Neural cell (in vitro differentiated cells): ENCODE results near the gene MSI2. TPM values are rescaled to one million over a fixed set of nuclear protein-coding genes. Genes with fewer than 3 reads are reported as not detected.

Experiments used
- H2AFZ ChIP-seq: fragments of 200-600, 300-800 bp; sonication (generic), shearing (Covaris generic); 2 replicates; pipeline ENCODE4 v1.6.0; 2014; ENCODE audit warnings: low read depth, mild to moderate bottlenecking, antibody characterized with exemption, low read length, moderate library complexity
- H3F3A ChIP-seq: fragments of 200-600 bp; shearing (Covaris generic); 2 replicates; pipeline ENCODE4 v1.6.1; 2016; ENCODE audit warnings: mild to moderate bottlenecking, moderate library complexity, mixed read lengths, antibody characterized with exemption, low read length; ENCODE audit not compliant: insufficient read depth, poor library complexity, severe bottlenecking
- H3K27ac ChIP-seq: fragments of 200-600, 300-800 bp; sonication (generic), shearing (Covaris generic); 2 replicates; pipeline ENCODE4 v1.5.1; 2014; ENCODE audit warnings: mild to moderate bottlenecking, low read length, moderate library complexity
- H3K27me3 ChIP-seq: fragments of 300-800, 200-600 bp; sonication (generic), shearing (Covaris generic); 2 replicates; pipeline ENCODE4 v1.6.0; 2014; ENCODE audit warnings: mild to moderate bottlenecking, low read depth, low read length, moderate library complexity; ENCODE audit not compliant: insufficient read depth
- H3K36me3 ChIP-seq: fragments of 300-800, 200-600 bp; sonication (generic), shearing (Covaris generic); 2 replicates; pipeline ENCODE4 v1.5.1; 2014; ENCODE audit warnings: mild to moderate bottlenecking, antibody characterized with exemption, low read length, moderate library complexity; ENCODE audit not compliant: insufficient read depth
- H3K4me2 ChIP-seq: fragments of 300-800, 200-600 bp; sonication (generic), shearing (Covaris generic); 2 replicates; pipeline ENCODE4 v1.6.0; 2014; ENCODE audit warnings: mild to moderate bottlenecking, low read length
- H3K4me3 ChIP-seq: fragments of 300-800, 200-600 bp; sonication (generic), shearing (Covaris generic); 2 replicates; pipeline ENCODE4 v1.5.1; 2014; ENCODE audit warnings: mild to moderate bottlenecking, low read length, moderate library complexity
- H3K79me2 ChIP-seq: fragments of 200-600 bp; shearing (Covaris generic); replicated peaks from 2 replicates; pipeline ENCODE4 v1.6.0; 2014; ENCODE audit warnings: mild to moderate bottlenecking, low read length, moderate library complexity; ENCODE audit not compliant: insufficient read depth
- H3K9ac ChIP-seq: fragments of 300-800, 200-600 bp; sonication (generic), shearing (Covaris generic); 2 replicates; pipeline ENCODE4 v1.6.1; 2016; ENCODE audit warnings: mild to moderate bottlenecking, low read length, mixed read lengths
- H3K9me2 ChIP-seq: fragments of 200-600 bp; shearing (Covaris generic); 2 replicates; pipeline ENCODE4 v1.6.1; 2016; ENCODE audit warnings: mild to moderate bottlenecking, low read length, mixed read lengths; ENCODE audit not compliant: insufficient read depth
- H3K9me3 ChIP-seq: fragments of 200-600, 300-800 bp; sonication (generic), shearing (Covaris generic); 2 replicates; pipeline ENCODE4 v1.6.1; 2016; ENCODE audit warnings: mild to moderate bottlenecking, mixed run types, low read length, moderate library complexity, mixed read lengths
- H4K20me1 ChIP-seq: fragments of 200-600 bp; shearing (Covaris generic); 2 replicates; pipeline ENCODE4 v1.6.1; 2016; ENCODE audit warnings: mild to moderate bottlenecking, mixed run types; ENCODE audit not compliant: insufficient read depth
- CTCF ChIP-seq: fragments of 450-650 bp; IDR thresholded peaks from 2 replicates; pipeline ENCODE4 v1.5.1; 2014; ENCODE audit warnings: antibody characterized with exemption, mild to moderate bottlenecking, moderate library complexity; ENCODE audit not compliant: poor library complexity, severe bottlenecking
- EP300 ChIP-seq: fragments of 450-650 bp; conservative IDR thresholded peaks from 2 replicates; pipeline ENCODE4 v1.6.1; 2014; ENCODE audit warnings: antibody characterized with exemption, mild to moderate bottlenecking, moderate library complexity; ENCODE audit not compliant: poor library complexity, severe bottlenecking
- EZH2 ChIP-seq: fragments of 200-600, 300-800 bp; shearing (Covaris generic), sonication (generic); IDR thresholded peaks from 2 replicates; pipeline ENCODE4 v1.6.1; 2014; ENCODE audit warnings: antibody characterized with exemption, low read length, borderline replicate concordance, mild to moderate bottlenecking; ENCODE audit not compliant: insufficient read depth, poor library complexity, severe bottlenecking
- MXI1 ChIP-seq: fragments of 450-650 bp; conservative IDR thresholded peaks from 2 replicates; pipeline ENCODE4 v1.6.1; 2014; ENCODE audit warnings: antibody characterized with exemption, mild to moderate bottlenecking; ENCODE audit not compliant: poor library complexity, severe bottlenecking
- POLR2AphosphoS5 ChIP-seq: IDR thresholded peaks from 2 replicates; pipeline ENCODE4 v1.6.1; 2012
- RAD21 ChIP-seq: fragments of 450-650 bp; conservative IDR thresholded peaks from 2 replicates; pipeline ENCODE4 v1.6.1; 2014; ENCODE audit warnings: antibody characterized with exemption, mild to moderate bottlenecking, moderate library complexity
- SMC3 ChIP-seq: fragments of 450-650 bp; conservative IDR thresholded peaks from 2 replicates; pipeline ENCODE4 v1.6.1; 2014; ENCODE audit warnings: antibody characterized with exemption, mild to moderate bottlenecking, moderate library complexity; ENCODE audit not compliant: poor library complexity
- TAF1 ChIP-seq: IDR thresholded peaks from 2 replicates; pipeline ENCODE4 v1.6.1; 2012; ENCODE audit warnings: low read depth
- polyA plus RNA-seq: library from polyadenylated mRNA; depleted of rRNA; stranded (reverse); fragments of >200 nt; gene quantifications from 2 replicates; pipeline ENCODE4 v1.2.3, GENCODE V29; 2014
- TF ChIP-seq, protein P1 (sequence below): IDR thresholded peaks from 2 replicates; pipeline ENCODE4 v1.6.1; 2012; ENCODE audit warnings: borderline replicate concordance

MSI2 gene
- polyA plus RNA-seq, 1 donor from 2014 or later, result 61.4 TPM

GRCh38 chr17:57608369-57609124 lies 352.2 kb downstream of the MSI2 start:
- Histone ChIP-seq H2AFZ (no peak overlapping the region), H3K4me3 (no peak overlapping the region), H3F3A (no peaks in the 10 kb centered on the region), H4K20me1 (no peaks in the 10 kb centered on the region), H3K79me2 (peaks cover 4% of the 10 kb centered on the region), H3K9me2 (no peaks in the 10 kb centered on the region), H3K36me3 (no peaks in the 10 kb centered on the region), H3K9ac (no peak overlapping the region), H3K4me2 (no peak overlapping the region), H3K27ac (no peak overlapping the region), H3K27me3 (no peaks in the 10 kb centered on the region), H3K9me3 (no peaks in the 10 kb centered on the region)
- no peak for TF ChIP-seq POLR2AphosphoS5
- TF ChIP-seq, protein P1, sequence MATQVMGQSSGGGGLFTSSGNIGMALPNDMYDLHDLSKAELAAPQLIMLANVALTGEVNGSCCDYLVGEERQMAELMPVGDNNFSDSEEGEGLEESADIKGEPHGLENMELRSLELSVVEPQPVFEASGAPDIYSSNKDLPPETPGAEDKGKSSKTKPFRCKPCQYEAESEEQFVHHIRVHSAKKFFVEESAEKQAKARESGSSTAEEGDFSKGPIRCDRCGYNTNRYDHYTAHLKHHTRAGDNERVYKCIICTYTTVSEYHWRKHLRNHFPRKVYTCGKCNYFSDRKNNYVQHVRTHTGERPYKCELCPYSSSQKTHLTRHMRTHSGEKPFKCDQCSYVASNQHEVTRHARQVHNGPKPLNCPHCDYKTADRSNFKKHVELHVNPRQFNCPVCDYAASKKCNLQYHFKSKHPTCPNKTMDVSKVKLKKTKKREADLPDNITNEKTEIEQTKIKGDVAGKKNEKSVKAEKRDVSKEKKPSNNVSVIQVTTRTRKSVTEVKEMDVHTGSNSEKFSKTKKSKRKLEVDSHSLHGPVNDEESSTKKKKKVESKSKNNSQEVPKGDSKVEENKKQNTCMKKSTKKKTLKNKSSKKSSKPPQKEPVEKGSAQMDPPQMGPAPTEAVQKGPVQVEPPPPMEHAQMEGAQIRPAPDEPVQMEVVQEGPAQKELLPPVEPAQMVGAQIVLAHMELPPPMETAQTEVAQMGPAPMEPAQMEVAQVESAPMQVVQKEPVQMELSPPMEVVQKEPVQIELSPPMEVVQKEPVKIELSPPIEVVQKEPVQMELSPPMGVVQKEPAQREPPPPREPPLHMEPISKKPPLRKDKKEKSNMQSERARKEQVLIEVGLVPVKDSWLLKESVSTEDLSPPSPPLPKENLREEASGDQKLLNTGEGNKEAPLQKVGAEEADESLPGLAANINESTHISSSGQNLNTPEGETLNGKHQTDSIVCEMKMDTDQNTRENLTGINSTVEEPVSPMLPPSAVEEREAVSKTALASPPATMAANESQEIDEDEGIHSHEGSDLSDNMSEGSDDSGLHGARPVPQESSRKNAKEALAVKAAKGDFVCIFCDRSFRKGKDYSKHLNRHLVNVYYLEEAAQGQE, result no peak
- TF ChIP-seq EP300, result no peak
- no peak for TF ChIP-seq MXI1
- TF ChIP-seq EZH2, result no peak
- no peak for TF ChIP-seq RAD21
- TF ChIP-seq CTCF, result no peak
- no peak for TF ChIP-seq SMC3
- TF ChIP-seq TAF1, result no peak

DNA sequence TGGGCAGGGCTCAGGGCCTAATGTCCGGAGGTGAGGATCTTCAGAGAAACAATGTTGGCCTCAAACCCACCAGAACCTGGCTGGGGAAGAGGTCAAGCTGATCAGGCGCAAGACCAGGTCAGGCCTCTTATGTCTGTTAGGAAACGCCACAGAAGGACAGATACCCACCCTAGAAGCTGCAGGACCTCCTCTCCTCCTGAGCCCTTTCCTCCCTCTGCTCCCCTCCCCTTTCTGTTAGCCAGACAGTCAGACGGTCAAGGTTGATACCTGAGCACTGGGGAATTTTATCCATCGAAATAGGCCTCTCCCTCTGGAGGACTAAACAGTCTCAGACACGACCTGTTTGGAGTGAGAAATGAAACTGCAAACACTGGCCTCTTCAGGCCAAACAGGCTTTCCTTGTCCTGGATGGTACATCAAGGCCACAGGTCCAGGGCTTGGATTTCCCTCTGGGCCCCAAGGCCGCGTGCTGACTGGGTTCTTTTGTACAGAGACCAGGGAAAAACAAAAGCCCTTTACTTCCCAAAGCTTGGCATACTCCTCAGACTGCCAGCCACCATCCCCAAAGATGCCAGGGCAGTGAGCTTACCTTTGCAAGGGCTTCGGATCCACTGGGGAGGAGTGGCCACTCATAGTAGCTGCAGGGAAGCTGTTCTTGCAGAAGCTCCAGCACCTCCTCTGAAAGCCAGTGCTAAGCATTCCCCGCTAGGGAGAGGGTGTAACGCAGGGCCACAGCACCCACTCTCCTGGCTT lies 353.0 kb downstream of the MSI2 start:
- no peaks in the 10 kb centered on the region for H3K36me3 ChIP-seq
- peaks cover 4% of the 10 kb centered on the region for H3K79me2 ChIP-seq
- no peaks in the 10 kb centered on the region for H3K27me3 ChIP-seq
- no peak overlapping the region for H3K4me2 ChIP-seq
- H3K9me2 ChIP-seq, result no peaks in the 10 kb centered on the region
- no peaks in the 10 kb centered on the region for H3F3A ChIP-seq
- TF ChIP-seq, protein P1, result no peak
- TF ChIP-seq MXI1 (no peak), TAF1 (no peak), EP300 (no peak), POLR2AphosphoS5 (no peak)
- no peaks in the 10 kb centered on the region for H3K9me3 ChIP-seq
- no peak overlapping the region for H3K27ac ChIP-seq
- H3K4me3 ChIP-seq, result no peak overlapping the region
- no peak overlapping the region for H2AFZ ChIP-seq
- no peaks in the 10 kb centered on the region for H4K20me1 ChIP-seq
- H3K9ac ChIP-seq, result no peak overlapping the region
